ENCODE measurements around the gene CIP2A. TPM values are rescaled to one million over a fixed set of nuclear protein-coding genes. Genes with fewer than 3 reads are reported as not detected.

The CIP2A gene
- total RNA-seq, 1 experiment from 2014 or later = 34.2 TPM

DNA sequence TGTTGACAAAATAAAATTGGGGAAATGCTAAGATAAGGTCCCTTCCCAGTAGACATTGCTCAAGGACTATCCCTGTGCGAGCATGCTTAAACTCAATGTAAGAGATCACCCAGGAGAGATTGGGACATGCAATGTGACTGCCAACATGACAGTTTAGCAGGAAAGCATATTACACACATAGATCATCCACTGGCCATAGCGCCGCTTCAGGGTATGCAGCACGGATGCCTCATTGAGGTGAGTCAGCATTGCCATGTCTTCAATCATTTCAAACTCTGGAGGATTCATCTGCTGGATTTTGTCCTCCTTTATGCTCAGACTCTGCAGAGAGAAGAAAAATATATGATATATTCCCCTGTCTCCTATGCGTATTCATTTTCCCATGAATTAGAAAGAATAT, 87.7 kb downstream of the CIP2A start:
- no peak overlapping the region for H3K27ac ChIP-seq (ENCODE audit: insufficient read length, low read depth, low read length)
- H3K23ac ChIP-seq (ENCODE audit: insufficient read length, low read depth, low read length) = no peak overlapping the region
- no peak overlapping the region for H4K5ac ChIP-seq (ENCODE audit: insufficient read length, low read depth, low read length)
- H3K18ac ChIP-seq (ENCODE audit: insufficient read length, low read depth, low read length) = no peak overlapping the region
- H3K23me2 ChIP-seq (ENCODE audit: insufficient read length, low read depth, low read length, poor library complexity, severe bottlenecking) = no peaks in the 10 kb centered on the region
- no peak overlapping the region for H2AFZ ChIP-seq (ENCODE audit: low read length)
- no peak overlapping the region for H3K4me2 ChIP-seq (ENCODE audit: insufficient read depth, insufficient read length, low read length)
- no peak overlapping the region for H2BK15ac ChIP-seq (ENCODE audit: low read depth, low read length)
- no peak overlapping the region for H3K14ac ChIP-seq (ENCODE audit: insufficient read depth, low read length)
- H3K79me1 ChIP-seq (ENCODE audit: insufficient read depth, low read depth, low read length, poor library complexity, severe bottlenecking) = no peaks in the 10 kb centered on the region
- H3K9me3 ChIP-seq (ENCODE audit: control insufficient read depth, low read depth, low read length) = no peaks in the 10 kb centered on the region
- Mint-ChIP-seq H3K4me1 (no peaks in the 10 kb centered on the region), H3K27me3 (ENCODE audit: low read depth) (no peaks in the 10 kb centered on the region), H3K4me3 (no peak overlapping the region), H3K27ac (no peak overlapping the region), H3K36me3 (ENCODE audit: insufficient read depth in 1 of 3, low read depth in 3 of 3) (no peaks in the 10 kb centered on the region), H3K9me3 (no peaks in the 10 kb centered on the region; a peak in 1 of 5 replicates)
- H3K56ac ChIP-seq (ENCODE audit: insufficient read length, low read depth, low read length) = no peak overlapping the region
- no peaks in the 10 kb centered on the region for H3K4me1 ChIP-seq (ENCODE audit: insufficient read depth, low read length)
- no peaks in the 10 kb centered on the region for H3K27me3 ChIP-seq (ENCODE audit: insufficient read depth, low read length)
- no peak overlapping the region for H3K4ac ChIP-seq (ENCODE audit: low read depth, low read length)
- no peak overlapping the region for H2BK120ac ChIP-seq (ENCODE audit: low read depth, low read length, poor library complexity, severe bottlenecking)
- no peak for DNase-seq
- no peak overlapping the region for H2BK20ac ChIP-seq (ENCODE audit: low read depth, low read length, poor library complexity, severe bottlenecking)
- H2AK5ac ChIP-seq (ENCODE audit: insufficient read length, low read length) = no peak overlapping the region
- H4K20me1 ChIP-seq (ENCODE audit: control insufficient read depth, insufficient read depth, insufficient read length) = no peaks in the 10 kb centered on the region
- no peak for TF ChIP-seq CTCF (conservative IDR thresholded peaks at IDR 0.05)
- no peak overlapping the region for H2BK12ac ChIP-seq (ENCODE audit: insufficient read length, low read depth, low read length)
- H3K9ac ChIP-seq (ENCODE audit: extremely low read depth, insufficient read length, low read length) = no peak overlapping the region
- no CpG with 5 or more reads among the region's 5 CpGs for WGBS (ENCODE audit: extremely low coverage, insufficient read length, low lambda C conversion rate)
- H4K8ac ChIP-seq (replicated peaks; ENCODE audit: insufficient read length, low read depth, low read length) = no peak overlapping the region
- H3T11ph ChIP-seq (ENCODE audit: low read length) = no peak overlapping the region
- H4K91ac ChIP-seq (ENCODE audit: insufficient read length, low read depth, low read length) = no peak overlapping the region
- no peak overlapping the region for H2BK5ac ChIP-seq (ENCODE audit: insufficient read length, low read length)
- H3K79me2 ChIP-seq (ENCODE audit: insufficient read depth, low read length) = no peaks in the 10 kb centered on the region
